ENCODE measurements around the gene MEIS3.
A peak's percentile ranks its signal among the peaks of the same experiment; 100 is the strongest.

The MEIS3 gene

DNA sequence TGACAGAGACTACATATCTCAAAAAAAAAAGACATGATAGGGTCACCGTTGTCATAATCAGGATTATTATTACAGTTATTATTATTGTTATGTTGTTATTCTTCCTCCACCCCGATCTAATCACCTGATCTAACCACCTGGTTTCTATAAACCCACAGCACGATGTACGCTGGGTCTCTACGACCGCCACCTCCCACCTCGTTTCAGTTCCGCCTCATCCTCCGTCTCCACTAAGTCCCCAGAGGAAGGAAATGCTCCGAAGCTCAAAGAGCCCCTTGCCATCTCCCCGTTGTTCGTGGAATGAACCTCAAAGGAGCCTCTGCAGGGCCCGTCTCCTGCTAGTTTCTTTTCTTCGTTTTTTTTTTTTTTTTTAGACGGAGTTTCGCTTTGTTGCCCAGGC is 15.9 kb upstream of the MEIS3 start:
- DNase-seq, result no peak

DNA sequence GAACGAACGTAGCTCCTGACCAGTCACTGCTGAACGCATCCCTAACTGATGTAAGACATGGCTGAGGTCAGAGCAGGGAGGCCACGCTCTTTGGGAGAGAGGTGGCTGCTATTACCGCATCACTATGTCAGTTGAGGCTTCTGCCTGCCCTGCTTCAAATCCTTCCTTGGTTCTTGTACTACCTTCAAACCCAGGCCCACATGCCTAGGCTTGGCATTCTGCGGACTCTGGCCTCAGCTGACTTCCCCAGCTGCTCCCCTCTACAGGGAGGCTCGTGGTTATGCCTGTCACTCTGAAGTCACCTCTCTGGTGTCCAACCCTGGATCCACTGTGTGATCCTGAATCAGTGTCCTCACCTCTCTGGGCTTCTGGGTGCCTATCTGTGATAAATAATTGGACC is 14.8 kb upstream of the MEIS3 start:
- no peak for DNase-seq

DNA sequence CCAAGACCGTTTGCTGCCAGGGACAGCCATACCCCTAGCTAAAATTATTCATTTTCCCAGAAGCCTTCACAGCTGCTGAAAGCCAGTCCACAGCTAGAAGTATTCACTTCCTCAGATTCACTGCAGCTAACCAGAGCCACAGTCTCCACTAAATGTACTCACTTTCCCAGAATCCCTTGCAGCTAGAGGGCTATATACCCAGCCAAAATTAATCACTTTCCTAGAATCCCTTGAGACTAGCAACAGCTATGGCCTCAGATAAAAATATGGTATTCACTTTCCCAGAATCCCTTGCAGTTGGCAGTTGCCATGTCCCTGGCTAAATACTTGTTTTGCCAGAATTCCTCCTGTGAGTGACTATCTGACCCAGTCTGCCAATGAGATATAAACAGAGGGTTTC is 13.8 kb upstream of the MEIS3 start:
- no peak for DNase-seq

DNA sequence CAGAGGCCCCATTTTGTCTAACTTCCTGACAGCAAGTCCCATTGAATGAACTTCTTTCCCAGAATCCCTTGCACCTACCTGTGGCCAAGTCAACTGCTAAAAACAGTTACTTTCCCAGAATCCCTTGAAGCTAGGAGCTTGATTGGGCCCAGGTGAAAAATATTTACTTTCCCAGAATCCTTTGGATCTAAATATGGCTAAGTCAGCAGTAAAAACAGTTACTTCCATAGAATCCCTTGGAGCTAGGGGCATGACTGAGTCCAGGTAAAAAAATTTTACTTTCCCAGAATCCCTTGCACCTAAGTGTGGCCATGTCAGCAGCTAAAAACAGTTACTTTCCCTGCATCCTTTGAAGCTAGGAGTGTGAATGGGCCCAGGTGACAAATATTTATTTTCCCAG is 13.2 kb upstream of the MEIS3 start:
- DNase-seq, result no peak

DNA sequence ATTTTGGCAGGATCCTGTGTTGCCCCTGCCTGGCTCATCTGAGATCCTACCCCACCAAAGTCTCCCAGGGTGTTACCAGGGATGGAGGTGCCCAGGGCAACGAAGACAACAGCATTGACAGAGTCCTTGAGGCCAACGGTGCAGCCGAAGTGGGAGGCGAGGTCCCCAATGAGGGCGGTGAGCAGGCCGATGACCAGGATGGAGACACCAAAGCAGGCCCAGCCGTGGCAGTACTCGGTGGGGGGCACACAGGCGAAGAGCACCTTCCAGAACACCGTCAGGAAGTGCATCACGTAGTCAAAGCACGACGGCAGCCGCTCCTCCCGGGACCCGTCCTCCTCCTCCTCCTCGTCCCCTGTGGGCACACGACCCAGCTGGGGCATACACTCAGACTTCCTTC is 12.8 kb upstream of the MEIS3 start:
- DNase-seq, result no peak

DNA sequence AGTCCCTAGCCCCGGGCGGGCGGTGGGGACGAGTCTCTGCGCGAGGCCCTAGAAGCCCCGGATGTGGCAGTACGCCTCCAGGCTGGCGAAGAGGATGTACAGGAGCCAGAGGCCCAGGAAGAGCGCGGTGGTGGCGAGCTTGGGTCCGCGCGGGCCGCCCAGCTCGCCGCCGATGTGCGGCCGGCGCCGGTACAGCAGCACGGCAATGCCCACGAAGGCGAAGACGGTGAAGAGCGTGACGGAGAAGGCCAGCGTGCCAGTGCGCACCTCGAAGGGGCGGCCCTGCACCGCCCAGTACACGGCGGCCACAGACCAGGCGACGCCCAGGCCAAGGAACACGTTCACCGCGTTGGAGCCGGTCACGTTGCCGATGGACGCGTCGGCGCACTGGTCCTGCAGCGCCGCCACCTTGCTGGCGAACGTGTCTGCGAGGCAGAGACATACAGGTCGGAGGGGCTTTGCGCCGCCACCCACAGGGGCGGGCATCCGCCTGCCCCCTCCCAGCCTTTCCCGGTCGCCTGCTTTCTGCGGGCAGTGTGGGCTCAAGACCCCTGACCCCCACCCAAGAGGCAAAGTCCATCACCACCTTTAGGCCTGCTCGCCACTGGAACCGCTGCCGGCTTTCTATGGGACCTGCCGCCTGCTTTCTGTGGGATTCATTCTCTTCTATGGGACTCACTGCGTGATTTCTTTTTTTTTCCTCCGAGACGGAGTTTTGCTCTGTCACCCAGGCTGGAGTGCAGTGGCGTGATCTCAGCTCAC is 10.9 kb upstream of the MEIS3 start:
- peak; percentile 68 for DNase-seq

DNA sequence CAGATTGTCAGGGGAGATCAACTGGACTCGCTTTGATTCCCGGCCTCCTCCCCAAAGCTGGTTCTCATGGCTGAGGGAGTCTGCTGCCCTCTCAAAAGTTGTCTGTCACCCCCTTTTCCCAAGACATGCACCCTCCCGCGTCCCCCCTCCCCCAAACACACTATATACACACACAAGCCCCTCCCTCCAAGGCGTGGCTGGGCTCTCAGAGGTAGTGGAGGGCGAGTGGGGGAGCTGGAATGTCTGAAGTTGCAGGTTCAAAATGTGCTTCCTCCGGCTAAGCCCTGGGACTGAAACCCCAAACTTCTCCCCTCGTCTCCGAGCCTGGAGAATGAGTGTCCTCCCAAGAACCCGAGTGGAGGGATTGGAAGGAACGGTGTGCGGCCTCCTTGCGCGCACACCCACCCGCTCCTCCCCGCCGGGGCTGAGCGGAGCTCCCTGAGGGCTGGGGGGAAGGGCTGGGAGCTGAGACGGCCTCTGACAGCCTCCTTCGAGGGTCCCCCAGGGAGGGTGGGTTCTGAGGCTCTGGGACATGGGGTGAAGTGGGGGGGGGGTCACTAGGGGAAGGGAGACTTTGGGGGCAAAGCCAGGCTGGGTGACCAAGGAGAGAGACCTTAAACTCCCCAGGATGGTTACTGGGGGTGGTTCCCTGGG is 9.9 kb upstream of the MEIS3 start:
- DNase-seq, result no peak

DNA sequence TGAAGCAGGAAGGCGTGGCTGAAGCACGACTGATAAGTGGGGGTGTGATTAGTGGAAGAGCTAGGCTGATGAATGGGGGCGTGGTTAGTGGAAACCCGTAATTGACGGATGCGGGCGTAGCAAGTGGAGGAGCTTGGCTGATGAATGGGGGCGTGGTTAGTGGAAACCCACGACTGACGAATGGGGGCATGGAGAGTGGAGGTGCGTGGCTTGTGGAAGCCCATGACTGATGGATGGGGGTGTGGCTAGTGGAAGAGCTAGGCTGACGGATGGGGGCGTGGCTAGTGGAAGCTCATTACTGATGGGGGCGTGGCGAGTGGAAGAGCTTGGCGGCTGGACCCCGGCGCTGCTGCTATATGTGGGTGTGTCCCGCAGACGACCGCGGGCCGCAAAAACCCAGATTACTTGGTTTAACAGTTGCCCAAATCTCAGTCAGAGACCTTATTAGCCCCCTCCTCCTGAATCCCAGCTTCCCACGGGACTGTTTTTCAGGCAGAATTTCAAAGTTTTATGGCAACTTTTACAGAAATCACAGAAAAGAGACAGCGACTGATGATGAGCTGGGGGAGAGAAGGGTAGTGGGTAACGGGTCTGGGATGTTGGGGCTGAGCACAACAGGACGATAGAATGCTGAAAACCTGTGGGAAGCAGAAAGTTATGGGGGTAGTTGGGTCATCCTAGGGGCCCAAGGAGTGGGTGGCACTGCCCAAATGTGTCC is 9.0 kb upstream of the MEIS3 start:
- peak; percentile 90 for DNase-seq

DNA sequence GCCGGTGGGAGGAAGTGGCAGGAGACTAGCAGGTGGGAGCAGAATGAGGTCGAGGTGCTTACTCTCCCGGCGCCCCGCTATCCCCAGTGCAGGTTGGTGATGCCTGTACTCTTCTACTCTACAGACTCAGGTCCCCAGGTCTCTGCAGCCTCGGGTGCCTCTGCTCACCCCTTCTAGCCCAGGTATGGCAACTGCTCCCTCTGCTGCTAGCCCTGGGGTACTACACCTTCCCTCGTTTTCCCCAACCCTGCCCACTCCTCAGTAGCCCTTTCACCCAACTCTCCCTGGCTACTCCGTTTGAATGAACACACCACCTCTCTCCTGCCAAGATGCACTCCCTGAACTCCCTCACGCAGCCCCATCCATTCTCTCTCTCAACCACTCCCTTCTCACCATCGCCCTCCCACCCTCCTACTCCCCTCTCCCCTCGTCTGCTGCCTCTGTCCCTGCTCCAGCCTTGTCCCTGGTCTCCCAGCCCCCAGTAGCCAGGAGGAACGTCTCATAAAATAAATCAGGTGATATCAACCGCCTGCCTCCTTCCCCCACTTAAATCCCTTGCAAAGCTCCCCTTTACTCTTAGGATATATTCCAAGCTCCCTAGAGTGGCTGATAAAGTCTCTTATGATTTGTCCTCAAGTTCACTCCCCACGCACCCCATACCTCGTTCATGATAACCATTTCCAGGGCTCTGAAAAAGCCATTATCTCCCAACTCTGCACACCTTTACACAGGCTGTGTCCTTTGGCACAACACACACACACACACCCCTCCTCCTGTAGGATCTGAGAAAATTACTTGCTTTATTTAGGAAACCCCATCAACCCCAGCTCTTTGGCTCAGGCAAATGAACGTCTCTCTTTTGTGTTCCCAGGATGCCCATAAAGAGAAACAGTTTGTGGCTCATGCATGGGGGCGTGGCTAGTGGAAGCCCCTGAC is 8.2 kb upstream of the MEIS3 start:
- DNase-seq, result peak; percentile 89

DNA sequence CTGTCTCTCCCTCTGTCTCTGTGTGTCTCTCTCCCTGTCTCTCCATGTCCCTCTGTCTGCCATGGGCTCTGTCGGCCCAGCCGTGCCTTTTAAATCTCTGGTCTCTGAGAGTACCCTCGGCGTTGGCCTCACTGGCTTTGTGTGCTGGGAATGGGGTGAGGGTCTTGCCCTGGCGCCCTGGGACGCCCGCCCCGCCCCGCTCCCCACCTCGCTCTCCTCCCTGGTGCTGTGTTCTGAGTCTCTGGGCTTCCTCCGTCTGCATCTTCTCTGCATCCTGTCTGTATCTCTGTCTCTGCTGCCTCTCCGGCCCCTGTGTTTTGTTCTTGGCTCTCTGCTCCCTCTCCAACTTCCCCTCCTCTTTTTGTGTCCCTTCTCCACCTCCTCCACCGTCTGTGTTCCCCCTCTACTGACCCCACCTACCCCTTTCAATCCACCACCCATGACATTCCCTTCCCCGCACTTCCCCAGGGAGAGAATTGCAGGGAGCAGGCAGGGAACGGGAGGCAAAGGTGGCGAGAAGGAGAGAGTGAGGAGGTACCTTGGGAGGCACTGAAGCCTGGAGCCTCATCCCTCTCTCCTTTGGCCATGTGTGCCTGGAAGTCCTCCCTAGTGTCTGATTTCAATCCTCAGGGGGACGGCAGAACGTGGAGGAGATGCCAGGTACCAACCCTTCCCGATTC is 4.0 kb upstream of the MEIS3 start:
- no peak for DNase-seq

DNA sequence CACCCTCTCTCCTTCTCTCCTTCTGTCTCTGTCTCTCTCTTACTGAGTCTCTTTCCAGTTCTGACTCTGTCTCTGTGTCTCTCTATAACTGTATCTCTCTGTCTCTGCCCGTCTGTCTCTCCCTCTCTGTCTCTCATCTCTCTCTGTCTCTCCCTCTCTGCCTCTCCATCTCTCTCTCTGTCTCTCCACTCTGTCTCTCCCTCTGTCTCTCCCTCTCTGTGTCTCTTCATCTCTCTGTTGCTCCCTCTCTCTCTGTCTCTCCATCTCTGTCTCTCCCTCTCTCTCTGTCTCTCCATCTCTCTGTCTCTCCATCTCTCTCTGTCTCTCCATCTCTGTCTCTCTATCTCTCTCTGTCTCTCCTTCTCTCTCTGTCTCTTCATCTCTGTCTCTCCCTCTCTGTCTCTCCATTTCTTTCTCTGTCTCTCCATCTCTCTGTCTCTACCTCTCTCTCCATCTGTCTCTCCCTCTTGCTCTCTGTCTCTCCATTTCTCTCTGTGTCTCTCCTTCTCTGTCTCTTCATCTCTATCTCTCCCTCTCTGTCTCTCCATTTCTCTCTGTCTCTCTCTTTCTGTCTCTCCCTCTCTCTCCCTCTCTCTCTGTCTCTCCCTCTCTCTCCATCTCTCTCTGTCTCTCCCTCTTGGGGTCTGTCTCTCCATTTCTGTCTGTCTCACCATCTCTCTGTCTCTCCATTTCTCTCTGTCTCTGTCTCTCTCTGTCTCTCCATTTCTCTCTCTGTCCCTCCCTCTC is 3.3 kb upstream of the MEIS3 start:
- no peak for DNase-seq

DNA sequence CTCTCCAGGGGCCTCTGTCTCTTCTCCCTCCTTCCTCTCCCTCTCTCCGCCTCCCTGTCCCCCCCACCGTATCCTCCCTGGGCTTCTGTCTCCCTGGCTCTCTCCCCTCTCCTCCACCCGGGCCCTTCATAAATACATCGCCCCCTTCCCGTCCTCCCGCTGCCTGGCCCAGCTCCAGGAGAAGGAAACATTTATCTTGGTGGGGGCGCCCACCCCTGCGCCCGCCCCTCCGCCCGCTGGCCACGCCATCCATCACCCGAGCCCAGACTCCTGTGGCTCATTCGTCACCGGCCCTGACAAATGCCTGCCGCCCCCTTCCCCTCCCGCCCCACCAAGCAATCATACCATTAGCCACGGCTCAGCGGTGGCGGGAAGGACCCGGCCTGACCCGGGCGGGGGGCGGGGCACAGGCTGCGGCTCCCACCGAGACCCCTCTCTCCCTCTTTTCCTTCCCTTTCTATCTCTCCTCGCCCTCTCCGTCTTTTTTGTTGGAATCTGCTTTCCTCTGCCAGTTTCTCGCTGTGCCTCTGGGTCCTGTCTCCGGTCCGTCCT is 2.6 kb upstream of the MEIS3 start:
- DNase-seq, result no peak

DNA sequence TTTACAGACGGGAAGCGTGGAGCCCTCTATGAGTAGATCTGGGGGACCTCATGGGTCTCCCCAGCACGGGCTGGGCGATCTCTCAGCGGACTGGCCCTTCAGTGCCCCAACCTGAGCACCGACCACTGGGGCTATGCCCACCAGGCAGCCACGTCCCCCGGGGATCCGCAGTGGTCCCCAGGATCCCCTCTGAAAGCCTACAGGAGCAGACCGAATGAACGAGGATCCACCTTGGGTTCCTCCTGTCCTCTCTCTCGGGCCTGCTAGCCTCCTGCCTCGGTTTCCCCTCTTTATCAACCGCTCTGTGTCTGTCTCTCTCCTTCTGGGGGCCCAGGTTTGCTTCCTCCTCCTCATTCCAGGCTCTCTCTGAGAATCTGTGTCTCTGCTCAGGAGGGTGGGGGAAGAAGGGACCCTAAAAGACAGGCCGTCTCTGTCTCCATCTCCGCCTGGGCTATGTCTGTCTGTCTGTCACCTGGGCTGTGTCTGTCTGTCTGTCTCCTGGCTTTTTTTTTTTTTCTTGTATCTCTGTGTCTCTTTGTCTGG is 2.0 kb upstream of the MEIS3 start:
- DNase-seq, result no peak

DNA sequence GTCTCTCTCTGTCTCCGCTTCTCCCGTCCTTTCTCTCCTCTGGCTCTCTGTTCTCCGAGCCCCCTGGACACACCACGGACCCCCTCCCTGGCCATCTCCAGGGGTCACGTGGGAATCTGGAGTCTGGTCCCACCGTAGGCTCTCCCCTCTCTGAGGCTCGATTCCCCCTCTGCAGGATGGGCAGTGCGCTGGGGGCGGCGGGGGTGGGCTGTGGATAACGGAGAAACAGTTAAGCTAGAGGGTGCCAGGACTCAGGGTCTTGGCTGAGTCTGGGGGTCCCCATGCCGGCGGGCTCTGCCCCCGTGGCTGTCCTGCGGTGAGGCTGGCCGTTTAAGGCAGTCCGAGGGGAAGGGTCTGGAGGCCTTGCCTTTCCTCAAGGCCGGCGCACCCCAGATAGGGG is 462 bp upstream of the MEIS3 start:
- DNase-seq, result no peak

DNA sequence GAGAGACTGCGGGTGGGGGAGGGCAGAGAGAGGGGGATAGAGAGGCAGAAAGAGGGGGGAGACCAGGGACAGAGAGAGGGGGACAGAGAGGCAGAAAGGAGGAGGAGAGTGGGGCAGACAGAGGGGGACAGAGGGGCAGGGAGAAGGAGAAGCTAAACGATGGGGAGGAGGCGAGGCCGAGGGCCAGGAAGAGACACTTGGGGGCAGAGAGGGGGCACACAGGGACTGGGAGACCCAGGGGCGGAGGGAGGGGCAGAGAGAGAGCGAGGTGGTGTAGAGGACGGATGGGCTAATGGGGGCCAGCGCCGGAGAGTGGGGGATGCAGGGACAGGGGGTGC is 666 bp downstream of the MEIS3 start:
- no peak for DNase-seq

DNA sequence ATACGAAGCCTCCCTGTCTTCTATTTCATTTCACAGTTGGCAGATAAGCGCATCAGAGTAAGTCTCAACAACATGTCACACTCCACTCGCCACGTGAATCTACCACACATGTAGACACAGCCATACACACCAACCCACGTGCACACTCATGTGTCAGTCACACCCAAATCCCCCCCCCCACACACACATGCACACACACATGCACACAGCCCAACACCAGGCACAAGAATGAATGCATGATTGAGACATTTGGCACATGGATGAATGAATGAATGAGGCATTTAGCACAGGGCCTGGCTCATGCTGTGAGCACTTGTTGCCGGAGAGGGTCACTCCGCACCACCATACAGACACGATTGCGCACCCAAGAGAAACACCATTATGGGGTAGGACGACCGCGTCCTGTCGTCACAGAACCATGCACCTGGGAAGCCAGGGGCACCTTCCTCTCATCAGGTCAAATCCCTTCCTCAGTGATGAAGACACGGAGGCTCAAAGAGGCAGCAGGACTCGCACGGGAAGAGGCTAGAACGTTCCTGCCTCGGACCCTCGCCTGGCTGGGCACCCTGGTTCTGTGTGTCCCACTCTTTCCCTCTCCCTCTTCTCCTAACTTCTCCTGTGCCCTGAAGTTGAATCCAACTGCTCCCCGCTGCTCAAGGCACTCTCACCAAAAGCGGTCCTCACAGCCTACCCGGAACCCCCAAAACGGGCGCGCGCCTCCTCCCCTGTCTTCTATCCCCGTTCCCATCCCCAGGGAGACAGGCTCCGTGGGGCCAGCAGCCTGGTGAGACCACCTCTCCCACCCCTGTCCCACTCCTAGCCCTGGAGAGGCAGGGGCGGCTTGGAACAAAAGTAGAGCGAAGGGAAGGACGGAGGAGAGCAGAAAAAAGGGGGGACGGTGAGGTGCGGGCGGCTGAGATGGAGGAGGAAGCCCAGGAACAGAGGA is 1.3 kb downstream of the MEIS3 start:
- no peak for DNase-seq

DNA sequence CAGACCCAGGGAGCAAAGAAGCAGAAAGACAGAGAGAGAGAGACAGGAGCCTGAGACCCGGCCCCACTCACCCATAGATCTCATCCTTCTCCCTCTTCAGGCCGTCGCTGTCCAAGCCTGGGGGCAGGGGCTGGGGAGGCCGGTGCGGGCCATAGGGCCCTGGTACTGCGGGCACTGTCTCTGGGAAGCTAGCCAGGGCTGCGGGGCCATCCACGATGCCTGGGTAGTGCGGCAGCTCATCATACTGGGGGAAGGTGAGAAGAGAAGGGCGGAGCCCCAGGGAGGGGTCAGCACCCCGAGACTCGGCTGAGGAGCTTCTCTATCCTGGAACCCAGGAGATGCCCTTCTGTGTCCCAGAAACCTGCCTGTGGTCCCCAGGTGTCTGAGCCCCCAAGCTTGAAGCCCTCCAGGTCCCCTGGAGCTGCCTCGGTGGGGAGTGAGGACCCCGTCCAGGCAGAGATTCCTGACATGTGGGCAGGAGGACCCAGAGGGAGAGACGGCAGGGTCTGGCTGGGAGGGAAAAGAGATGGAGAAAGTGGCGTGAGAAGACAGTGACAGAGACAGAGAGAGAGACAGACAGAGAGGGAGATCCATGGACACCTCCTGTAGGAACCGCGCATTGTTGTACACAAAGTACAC is 2.1 kb downstream of the MEIS3 start:
- DNase-seq, result no peak

DNA sequence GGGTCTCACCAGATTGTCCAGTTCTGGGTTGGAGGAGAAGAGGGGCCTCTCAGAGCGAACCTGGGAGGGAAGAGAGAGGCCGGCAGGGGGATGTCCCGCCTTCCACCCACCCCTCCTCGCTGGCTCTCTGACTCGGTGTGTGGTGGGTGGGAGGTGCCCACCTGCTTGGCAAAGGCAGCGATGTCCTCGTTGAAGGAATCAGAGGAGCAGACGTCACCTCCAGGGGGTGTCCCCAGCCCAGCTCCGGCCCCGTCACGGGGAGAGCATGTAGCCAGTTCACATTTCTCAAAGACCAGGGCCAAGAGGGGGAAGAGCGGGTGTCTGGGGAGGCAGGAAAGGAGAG is 2.7 kb downstream of the MEIS3 start:
- DNase-seq, result no peak

DNA sequence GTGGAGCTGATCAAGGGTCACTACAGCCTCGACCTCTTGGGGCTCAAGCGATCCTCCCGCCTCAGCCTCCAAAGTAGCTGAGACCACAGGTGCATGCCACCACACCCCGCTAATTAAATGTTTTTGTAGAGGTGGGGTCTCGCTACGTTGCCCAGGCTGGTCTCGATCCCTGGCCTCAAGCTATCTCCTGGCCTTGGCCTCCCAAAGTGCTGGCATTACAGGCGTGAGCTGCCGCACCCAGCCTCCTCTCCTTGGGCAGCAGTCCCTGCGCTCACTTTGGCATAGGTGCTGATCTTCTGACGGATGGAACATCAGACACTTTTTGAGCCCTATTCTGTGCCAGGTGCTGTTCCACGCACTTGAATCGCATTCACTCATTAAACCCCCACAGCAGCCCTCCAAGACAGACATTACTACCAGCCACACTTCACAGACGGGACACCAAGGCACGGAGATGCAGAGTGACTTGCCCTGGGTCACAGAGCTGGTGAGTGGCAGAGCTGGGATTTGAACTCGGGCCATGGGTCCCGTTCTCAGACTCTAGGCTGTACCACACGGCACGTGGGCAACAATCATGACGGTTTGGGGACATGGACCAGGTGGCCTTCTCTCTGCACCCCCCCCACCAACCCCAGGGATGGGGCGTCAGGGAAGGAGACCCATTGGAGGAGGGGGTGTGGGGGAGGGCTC is 3.2 kb downstream of the MEIS3 start:
- DNase-seq, result no peak

Data from activated CD8-positive, alpha-beta memory T cell treated with anti-CD3 and anti-CD28 coated beads, Interleukin-2, amount 50 U/mL, for 48 hours (primary cell).